HCT116 (cell line): ENCODE results near the gene DAAM2. TPM values are rescaled to one million over a fixed set of nuclear protein-coding genes. Genes with fewer than 3 reads are reported as not detected.

ENCODE experiments used
- ATAC-seq: fragments of 200-7000 bp; cut with Tn5 transposase; 2 replicates; pipeline ENCODE4 v1.9.1; 2020; ENCODE audit warnings: mild to moderate bottlenecking, moderate library complexity
- BruUV-seq: library from RNA; stranded (reverse); fragments of 400-500 nt; replicated peaks from 2 replicates; lab custom pipeline; 2021; lab: Mats Ljungman, UMichigan
- CTCF ChIA-PET: fragments of 300-600 bp; sonication (Branson Sonifier 250); formaldehyde crosslinking; loops from one replicate; lab custom pipeline; 2021; ENCODE audit warnings: antibody characterized with exemption; lab: Charles Lee
- POLR2A ChIA-PET: fragments of 300-600, 350-600 bp; sonication (Branson Sonifier 250); formaldehyde crosslinking; loops from one replicate; lab custom pipeline; 2021; ENCODE audit warnings: antibody characterized with exemption; lab: Charles Lee
- RAD21 ChIA-PET, 2 experiments: fragments of 300-600 bp; sonication (Branson Sonifier 250); formaldehyde crosslinking; loops; one replicate each; lab custom pipeline; 2023; ENCODE audit warnings: low total read pairs in 2 of 2; ENCODE audit not compliant: uncharacterized antibody in 2 of 2, unreplicated experiment in 2 of 2, low non-redundant PET in 1 of 2; lab: Charles Lee
- DNase-seq: peaks from one replicate; pipeline ENCODE4 v3.0.0-alpha.2; 2010; ENCODE audit warnings: low read depth, low spot score
- H2AFZ ChIP-seq: fragments of 200-600 bp; shearing (Covaris generic), sonication (generic); 2 replicates; pipeline ENCODE4 v1.6.1; 2017; ENCODE audit warnings: low read depth, mixed run types, mixed read lengths, antibody characterized with exemption, low read length; ENCODE audit not compliant: poor library complexity, severe bottlenecking
- H3K27ac ChIP-seq: 2 replicates; pipeline ENCODE4 v1.5.1; 2012; ENCODE audit warnings: low read depth, low read length
- H3K27me3 ChIP-seq: fragments of 200-600 bp; sonication (generic); 2 replicates; pipeline ENCODE4 v1.6.1; 2016; ENCODE audit warnings: mixed run types, low read length, mixed read lengths; ENCODE audit not compliant: insufficient read depth
- H3K36me3 ChIP-seq, 2 experiments: fragments of 200-500 bp in 1 of 2; fragments of 200-600 bp in 1 of 2; sonication (Bioruptor generic) in 1 of 2; sonication (generic) in 1 of 2; 2 replicates each; pipeline versions ENCODE4 v1.5.1 to v1.6.1; 2014 to 2016; ENCODE audit warnings: low read length in 2 of 2, inconsistent platforms in 1 of 2, mixed read lengths in 1 of 2, mixed run types in 1 of 2; ENCODE audit not compliant: insufficient read depth in 2 of 2, control insufficient read depth in 1 of 2
- H3K4me1 ChIP-seq, 2 experiments: fragments of 200-600 bp in 1 of 2; sonication (generic) in 1 of 2; 2 replicates each; pipeline versions ENCODE4 v1.5.1 to v1.6.1; 2012 to 2017; ENCODE audit warnings: low read length in 2 of 2, inconsistent platforms in 1 of 2, mild to moderate bottlenecking in 1 of 2, mixed read lengths in 1 of 2, mixed run types in 1 of 2, moderate library complexity in 1 of 2; ENCODE audit not compliant: insufficient read depth in 2 of 2, control insufficient read depth in 1 of 2
- H3K4me2 ChIP-seq: fragments of 200-600 bp; sonication (generic); 2 replicates; pipeline ENCODE4 v1.6.1; 2017; ENCODE audit warnings: mixed run types, low read length, mixed read lengths
- H3K4me3 ChIP-seq, 2 experiments: fragments of 200-600 bp in 1 of 2; sonication (generic) in 1 of 2; replicated peaks in 1 of 2; 2 replicates each; pipeline ENCODE4 v1.5.1; 2011 to 2016; ENCODE audit warnings: low read length in 2 of 2, control low read depth in 1 of 2, low read depth in 1 of 2, mild to moderate bottlenecking in 1 of 2, mixed read lengths in 1 of 2, mixed run types in 1 of 2
- H3K79me2 ChIP-seq: fragments of 200-600 bp; sonication (generic); 2 replicates; pipeline ENCODE4 v1.6.1; 2017; ENCODE audit warnings: mild to moderate bottlenecking, mixed run types, low read length, moderate library complexity, mixed read lengths; ENCODE audit not compliant: insufficient read depth
- H3K9ac ChIP-seq: fragments of 200-600 bp; sonication (generic); 2 replicates; pipeline ENCODE4 v1.6.1; 2016; ENCODE audit warnings: low read length, mixed read lengths
- H3K9me2 ChIP-seq: fragments of 200-600 bp; sonication (generic), shearing (Covaris generic); 2 replicates; pipeline ENCODE4 v1.6.1; 2017; ENCODE audit warnings: mixed run types, mild to moderate bottlenecking, moderate library complexity; ENCODE audit not compliant: insufficient read depth
- H3K9me3 ChIP-seq, 2 experiments: fragments of 200-500 bp in 1 of 2; fragments of 200-600 bp in 1 of 2; sonication (Bioruptor generic) in 1 of 2; sonication (generic) in 1 of 2; 2 replicates each; pipeline ENCODE4 v1.6.1; 2014 to 2017; ENCODE audit warnings: low read length in 2 of 2, mixed read lengths in 2 of 2, inconsistent platforms in 1 of 2, low read depth in 1 of 2, mild to moderate bottlenecking in 1 of 2, mixed run types in 1 of 2, moderate library complexity in 1 of 2; ENCODE audit not compliant: control insufficient read depth in 1 of 2, insufficient read depth in 1 of 2
- H4K20me1 ChIP-seq: fragments of 200-600 bp; sonication (generic), shearing (Covaris generic); 2 replicates; pipeline ENCODE4 v1.6.1; 2017; ENCODE audit warnings: mixed run types, mild to moderate bottlenecking, moderate library complexity; ENCODE audit not compliant: insufficient read depth
- CEBPB ChIP-seq: IDR thresholded peaks from 2 replicates; pipeline ENCODE4 v1.6.1; 2012; ENCODE audit warnings: low read depth
- EGR1 ChIP-seq: IDR thresholded peaks from 2 replicates; pipeline ENCODE4 v1.6.1; 2012; ENCODE audit warnings: low read depth
- ELF1 ChIP-seq: IDR thresholded peaks from 2 replicates; pipeline ENCODE4 v1.6.1; 2012; ENCODE audit warnings: low read depth, borderline replicate concordance
- EZH2 ChIP-seq: fragments of 200-600 bp; sonication (generic); IDR thresholded peaks from 2 replicates; pipeline ENCODE4 v1.6.1; 2017; ENCODE audit warnings: antibody characterized with exemption, mixed run types
- EZH2phosphoT487 ChIP-seq: fragments of 200-600 bp; IDR thresholded peaks from 2 replicates; pipeline ENCODE4 v1.6.1; 2018; ENCODE audit warnings: antibody characterized with exemption, borderline replicate concordance
- FOSL1 ChIP-seq: IDR thresholded peaks from 2 replicates; pipeline ENCODE4 v1.6.1; 2012; ENCODE audit warnings: low read depth
- JUND ChIP-seq: IDR thresholded peaks from 2 replicates; pipeline ENCODE4 v1.6.1; 2012
- POLR2A ChIP-seq: IDR thresholded peaks from 2 replicates; pipeline ENCODE4 v1.7.0; 2011; ENCODE audit warnings: borderline replicate concordance; ENCODE audit not compliant: insufficient read depth, insufficient read length; ENCODE audit errors: extremely low read depth
- POLR2AphosphoS5 ChIP-seq: IDR thresholded peaks from 2 replicates; pipeline ENCODE4 v1.6.1; 2011; ENCODE audit warnings: mild to moderate bottlenecking, low read depth, low read length, moderate library complexity
- RAD21 ChIP-seq: IDR thresholded peaks from 2 replicates; pipeline ENCODE4 v1.6.1; 2012; ENCODE audit warnings: low read depth, mild to moderate bottlenecking
- SIN3A ChIP-seq: IDR thresholded peaks from 2 replicates; pipeline ENCODE4 v1.6.1; 2012; ENCODE audit warnings: low read depth
- SRF ChIP-seq: IDR thresholded peaks from 2 replicates; pipeline ENCODE4 v1.6.1; 2012; ENCODE audit warnings: low read depth
- TCF7L2 ChIP-seq: IDR thresholded peaks from 2 replicates; pipeline ENCODE4 v1.7.0; 2011; ENCODE audit warnings: borderline replicate concordance, inconsistent platforms; ENCODE audit not compliant: insufficient read depth, insufficient read length; ENCODE audit errors: extremely low read depth
- YY1 ChIP-seq: IDR thresholded peaks from 2 replicates; pipeline ENCODE4 v1.6.1; 2011; ENCODE audit warnings: low read length, low read depth, moderate library complexity, mild to moderate bottlenecking; ENCODE audit not compliant: insufficient replicate concordance; ENCODE audit errors: extremely low read depth
- ZFX ChIP-seq: fragments of 450-650 bp; IDR thresholded peaks from 2 replicates; pipeline ENCODE4 v1.6.1; 2017
- ZNF274 ChIP-seq: fragments of 200-500 bp; sonication (Bioruptor generic); IDR thresholded peaks from 2 replicates; pipeline ENCODE4 v1.6.1; 2014; ENCODE audit warnings: mild to moderate bottlenecking, low read depth, low read length, inconsistent platforms
- intact Hi-C: fragments of 100-400 bp; cut with micrococcal nuclease; formaldehyde crosslinking; loops from 2 replicates; pipeline ENCODE4 v1.10.0; 2022
- total RNA-seq: library from RNA; stranded (reverse); gene quantifications from one replicate; pipeline ENCODE4 v1.2.1, GENCODE V29; 2021; ENCODE audit not compliant: unreplicated experiment
- TF ChIP-seq, protein P1 (sequence below): IDR thresholded peaks from 2 replicates; pipeline ENCODE4 v1.6.1; 2012; ENCODE audit warnings: low read depth
- TF ChIP-seq, protein P2 (sequence below): IDR thresholded peaks from 2 replicates; pipeline ENCODE4 v1.6.1; 2011; ENCODE audit warnings: mild to moderate bottlenecking, low read length, moderate library complexity; ENCODE audit not compliant: insufficient replicate concordance; ENCODE audit errors: extremely low read depth
- TF ChIP-seq, protein P3 (sequence below): IDR thresholded peaks from 2 replicates; pipeline ENCODE4 v1.6.1; 2012

The DAAM2 gene
- total RNA-seq, 1 experiment from 2014 or later = not detected

DNA sequence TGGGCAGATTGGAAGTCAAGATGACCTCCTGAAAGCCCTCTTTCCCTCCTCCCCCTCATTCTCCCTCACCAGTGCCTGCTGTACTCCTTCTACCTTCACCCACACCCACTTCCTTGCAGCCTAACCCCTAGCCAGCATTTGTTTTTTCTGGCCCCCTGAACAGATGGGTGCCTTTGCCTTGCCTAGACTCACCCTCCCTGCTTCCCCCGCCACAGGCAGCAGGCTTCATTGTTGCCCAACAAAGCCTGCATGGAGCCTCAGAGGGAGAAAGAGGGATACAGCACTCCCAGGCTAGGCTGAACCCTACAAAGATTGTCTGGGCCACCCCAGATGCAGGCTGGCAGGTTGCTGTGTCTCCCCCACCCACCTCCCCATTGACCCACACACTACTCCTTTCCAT, 139.4 kb downstream of the DAAM2 start:
- Histone ChIP-seq H3K4me3 (no peak overlapping the region), H3K4me2 (no peak overlapping the region)
- BruUV-seq = no TSS peak

DNA sequence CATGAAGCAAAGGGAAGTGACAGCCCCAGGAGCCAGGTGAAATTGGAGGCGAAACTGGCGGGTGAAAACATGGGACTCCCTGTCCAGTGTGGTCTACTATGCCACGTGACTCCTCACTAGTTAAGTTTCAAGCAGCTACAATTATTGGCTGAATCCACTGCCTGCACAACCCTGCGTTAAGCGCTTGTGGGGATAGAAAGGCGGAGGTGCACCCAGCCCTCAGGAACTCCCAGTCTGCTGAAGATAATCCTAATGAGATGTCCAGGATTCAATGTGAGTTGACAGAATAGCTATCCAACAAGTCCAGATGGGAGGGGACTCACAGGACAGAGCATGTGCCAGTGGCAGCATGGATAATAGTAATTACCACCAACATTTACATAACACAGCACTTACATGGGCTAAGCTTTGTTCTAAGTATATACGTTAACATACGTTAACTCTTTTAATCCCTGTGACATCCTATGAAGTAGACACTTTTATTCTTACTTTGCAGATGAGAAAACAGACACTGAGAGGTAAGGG, 140.3 kb downstream of the DAAM2 start:
- ChIA-PET CTCF (no interaction called here), POLR2A (no interaction called here), RAD21 (no interaction called here)
- peaks cover 15% of the 10 kb centered on the region; the same call in 1 of the 2 replicates for H3K27me3 ChIP-seq
- no peaks in the 10 kb centered on the region for H3K79me2 ChIP-seq
- H3K9me3 ChIP-seq = no peaks in the 10 kb centered on the region
- intact Hi-C loops = no loop called here
- no peak for ATAC-seq
- no peak overlapping the region for H3K9ac ChIP-seq
- no peak overlapping the region for H3K4me3 ChIP-seq
- H2AFZ ChIP-seq = no peak overlapping the region
- H4K20me1 ChIP-seq = no peaks in the 10 kb centered on the region
- BruUV-seq = no TSS peak
- no peak overlapping the region for H3K4me2 ChIP-seq
- no peak for DNase-seq
- H3K4me1 ChIP-seq = peaks cover 4 to 15% of the 10 kb centered on the region in 2 experiments; a peak in 3 of 4 replicates
- H3K36me3 ChIP-seq = no peaks in the 10 kb centered on the region
- no peaks in the 10 kb centered on the region for H3K9me2 ChIP-seq
- H3K27ac ChIP-seq = no peak overlapping the region
- no peak for TF ChIP-seq POLR2AphosphoS5
- TF ChIP-seq, protein P1, sequence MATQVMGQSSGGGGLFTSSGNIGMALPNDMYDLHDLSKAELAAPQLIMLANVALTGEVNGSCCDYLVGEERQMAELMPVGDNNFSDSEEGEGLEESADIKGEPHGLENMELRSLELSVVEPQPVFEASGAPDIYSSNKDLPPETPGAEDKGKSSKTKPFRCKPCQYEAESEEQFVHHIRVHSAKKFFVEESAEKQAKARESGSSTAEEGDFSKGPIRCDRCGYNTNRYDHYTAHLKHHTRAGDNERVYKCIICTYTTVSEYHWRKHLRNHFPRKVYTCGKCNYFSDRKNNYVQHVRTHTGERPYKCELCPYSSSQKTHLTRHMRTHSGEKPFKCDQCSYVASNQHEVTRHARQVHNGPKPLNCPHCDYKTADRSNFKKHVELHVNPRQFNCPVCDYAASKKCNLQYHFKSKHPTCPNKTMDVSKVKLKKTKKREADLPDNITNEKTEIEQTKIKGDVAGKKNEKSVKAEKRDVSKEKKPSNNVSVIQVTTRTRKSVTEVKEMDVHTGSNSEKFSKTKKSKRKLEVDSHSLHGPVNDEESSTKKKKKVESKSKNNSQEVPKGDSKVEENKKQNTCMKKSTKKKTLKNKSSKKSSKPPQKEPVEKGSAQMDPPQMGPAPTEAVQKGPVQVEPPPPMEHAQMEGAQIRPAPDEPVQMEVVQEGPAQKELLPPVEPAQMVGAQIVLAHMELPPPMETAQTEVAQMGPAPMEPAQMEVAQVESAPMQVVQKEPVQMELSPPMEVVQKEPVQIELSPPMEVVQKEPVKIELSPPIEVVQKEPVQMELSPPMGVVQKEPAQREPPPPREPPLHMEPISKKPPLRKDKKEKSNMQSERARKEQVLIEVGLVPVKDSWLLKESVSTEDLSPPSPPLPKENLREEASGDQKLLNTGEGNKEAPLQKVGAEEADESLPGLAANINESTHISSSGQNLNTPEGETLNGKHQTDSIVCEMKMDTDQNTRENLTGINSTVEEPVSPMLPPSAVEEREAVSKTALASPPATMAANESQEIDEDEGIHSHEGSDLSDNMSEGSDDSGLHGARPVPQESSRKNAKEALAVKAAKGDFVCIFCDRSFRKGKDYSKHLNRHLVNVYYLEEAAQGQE = no peak
- no peak for TF ChIP-seq SIN3A
- no peak for TF ChIP-seq ZNF274
- TF ChIP-seq, protein P2, sequence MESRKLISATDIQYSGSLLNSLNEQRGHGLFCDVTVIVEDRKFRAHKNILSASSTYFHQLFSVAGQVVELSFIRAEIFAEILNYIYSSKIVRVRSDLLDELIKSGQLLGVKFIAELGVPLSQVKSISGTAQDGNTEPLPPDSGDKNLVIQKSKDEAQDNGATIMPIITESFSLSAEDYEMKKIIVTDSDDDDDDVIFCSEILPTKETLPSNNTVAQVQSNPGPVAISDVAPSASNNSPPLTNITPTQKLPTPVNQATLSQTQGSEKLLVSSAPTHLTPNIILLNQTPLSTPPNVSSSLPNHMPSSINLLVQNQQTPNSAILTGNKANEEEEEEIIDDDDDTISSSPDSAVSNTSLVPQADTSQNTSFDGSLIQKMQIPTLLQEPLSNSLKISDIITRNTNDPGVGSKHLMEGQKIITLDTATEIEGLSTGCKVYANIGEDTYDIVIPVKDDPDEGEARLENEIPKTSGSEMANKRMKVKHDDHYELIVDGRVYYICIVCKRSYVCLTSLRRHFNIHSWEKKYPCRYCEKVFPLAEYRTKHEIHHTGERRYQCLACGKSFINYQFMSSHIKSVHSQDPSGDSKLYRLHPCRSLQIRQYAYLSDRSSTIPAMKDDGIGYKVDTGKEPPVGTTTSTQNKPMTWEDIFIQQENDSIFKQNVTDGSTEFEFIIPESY = no peak
- TF ChIP-seq ELF1 = no peak
- no peak for TF ChIP-seq TCF7L2
- no peak for TF ChIP-seq EZH2
- TF ChIP-seq EZH2phosphoT487 = no peak

More for the DNA sequence above, 139.4 kb downstream of the DAAM2 start:
- ATAC-seq = no peak
- Histone ChIP-seq H3K27me3 (peaks cover 10% of the 10 kb centered on the region; the same call in 1 of the 2 replicates), H3K27ac (no peak overlapping the region), H3K79me2 (no peaks in the 10 kb centered on the region), H2AFZ (no peak overlapping the region), H3K4me1 (peaks cover 9 to 23% of the 10 kb centered on the region in 2 experiments; a peak in 3 of 4 replicates), H3K9ac (no peak overlapping the region), H3K9me2 (no peaks in the 10 kb centered on the region), H4K20me1 (no peaks in the 10 kb centered on the region), H3K36me3 (no peaks in the 10 kb centered on the region), H3K9me3 (no peaks in the 10 kb centered on the region)
- CTCF ChIA-PET = no interaction called here
- no peak for DNase-seq
- TF ChIP-seq FOSL1 = no peak
- TF ChIP-seq JUND = no peak
- no peak for TF ChIP-seq ZFX
- TF ChIP-seq, protein P3, sequence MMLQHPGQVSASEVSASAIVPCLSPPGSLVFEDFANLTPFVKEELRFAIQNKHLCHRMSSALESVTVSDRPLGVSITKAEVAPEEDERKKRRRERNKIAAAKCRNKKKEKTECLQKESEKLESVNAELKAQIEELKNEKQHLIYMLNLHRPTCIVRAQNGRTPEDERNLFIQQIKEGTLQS = no peak
- TF ChIP-seq RAD21 = no peak
- TF ChIP-seq POLR2A = no peak
- TF ChIP-seq EGR1 = no peak
- TF ChIP-seq POLR2AphosphoS5 = no peak
- no peak for TF ChIP-seq CEBPB
- no peak for TF ChIP-seq EZH2
- no peak for TF ChIP-seq YY1
- TF ChIP-seq SRF = no peak
- intact Hi-C loops = no loop called here
- POLR2A ChIA-PET = no interaction called here
- RAD21 ChIA-PET = no interaction called here
